Stimulated activated CD8-positive, alpha-beta memory T cell treated with anti-CD3 and anti-CD28 coated beads, Interleukin-7, amount 100 ng/mL, for 48 hours (primary cell): Measurements from ENCODE around the gene LYZL2.
"Not testable (repeated sequence)": the region's sequence is repeated elsewhere in the genome, so short reads cannot be mapped to it uniquely, and the experiment has no call there.

Experiments
- DNase-seq, 2 donors: peaks; one replicate each; pipeline ENCODE4 v3.0.0-alpha.2; 2020; ENCODE audit warnings: low read depth in 1 of 2; ENCODE audit errors: extremely low read depth in 1 of 2

Gene LYZL2

GRCh38 chr10:30639946-30640786, 10.6 kb upstream of the LYZL2 start:
- DNase-seq, result no peak

DNA sequence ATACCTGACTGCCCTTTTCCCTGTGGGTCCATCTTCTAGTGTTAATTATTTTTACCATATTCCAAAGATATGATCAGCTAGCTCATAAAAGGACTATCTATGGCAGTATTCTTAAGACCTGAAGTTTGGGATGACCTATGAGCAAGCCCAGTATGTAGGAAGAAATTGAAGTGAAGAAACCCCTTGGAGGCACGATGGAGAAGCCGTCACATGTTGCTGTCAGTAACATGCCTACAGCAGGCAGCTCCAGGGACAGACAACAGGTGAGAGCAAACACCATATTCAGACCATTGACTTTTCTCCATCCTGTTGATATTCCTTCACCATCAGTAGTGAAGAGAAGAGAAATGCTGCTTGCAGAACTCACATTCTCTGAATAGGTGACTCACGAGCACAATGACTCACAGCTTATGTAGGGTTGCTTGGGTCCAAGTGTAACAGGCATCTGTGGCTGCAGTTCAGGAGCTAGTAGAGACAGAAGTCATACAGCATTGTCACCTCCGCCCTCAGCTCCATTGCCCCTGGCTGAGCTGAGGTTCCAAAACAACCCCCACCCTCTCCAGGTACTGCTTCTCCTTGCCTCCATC, 8.4 kb upstream of the LYZL2 start:
- DNase-seq, result peak in 1 of 2 donors; percentile 58

DNA sequence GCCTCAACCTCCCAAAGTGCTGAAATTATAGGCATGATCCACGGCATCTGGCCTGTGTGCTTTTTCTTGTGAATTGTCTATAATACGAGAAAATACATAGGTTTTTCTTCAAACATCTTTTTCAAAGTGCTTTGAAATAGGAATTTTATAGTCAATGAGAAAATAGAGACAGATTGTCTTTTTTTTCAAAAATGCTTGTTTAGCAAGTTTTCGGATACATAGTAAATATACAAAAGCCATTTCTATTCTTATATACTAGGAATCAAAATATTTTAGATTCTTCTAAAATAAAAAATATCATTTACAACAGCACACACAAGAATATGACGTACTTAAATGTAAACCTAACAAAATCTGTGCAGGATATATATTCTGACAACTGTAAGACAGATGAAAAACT, 1.6 kb upstream of the LYZL2 start:
- DNase-seq, result no peak

GRCh38 chr10:30630571-30630970, 1.0 kb upstream of the LYZL2 start:
- no peak for DNase-seq

DNA sequence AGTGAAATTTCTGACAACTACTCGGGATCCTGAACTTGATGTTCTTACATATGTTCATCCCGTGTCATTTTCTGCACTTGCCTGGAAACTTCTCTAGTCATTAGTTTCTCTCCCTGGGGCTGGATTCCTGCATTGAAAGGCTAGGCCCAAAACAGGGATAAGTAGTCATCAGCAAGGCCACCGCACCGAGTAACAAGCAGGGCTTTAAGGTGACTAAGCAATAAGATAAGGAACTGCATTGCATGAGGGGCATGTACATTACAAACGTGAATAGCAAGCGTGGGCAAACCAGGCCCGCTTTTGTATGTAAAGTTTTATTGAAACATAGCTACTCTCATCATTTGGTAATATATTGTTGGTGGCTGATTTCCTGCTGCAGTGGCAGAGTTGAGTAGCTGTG, 977 bp downstream of the LYZL2 start:
- DNase-seq, result not testable (repeated sequence)

- not testable (repeated sequence) for DNase-seq
Measured at GRCh38 chr10:30626837-30627236, 2.7 kb downstream of the LYZL2 start.

GRCh38 chr10:30626196-30626595, 3.4 kb downstream of the LYZL2 start:
- DNase-seq, result not testable (repeated sequence)

GRCh38 chr10:30625080-30625479, 4.5 kb downstream of the LYZL2 start:
- DNase-seq, result no peak

DNA sequence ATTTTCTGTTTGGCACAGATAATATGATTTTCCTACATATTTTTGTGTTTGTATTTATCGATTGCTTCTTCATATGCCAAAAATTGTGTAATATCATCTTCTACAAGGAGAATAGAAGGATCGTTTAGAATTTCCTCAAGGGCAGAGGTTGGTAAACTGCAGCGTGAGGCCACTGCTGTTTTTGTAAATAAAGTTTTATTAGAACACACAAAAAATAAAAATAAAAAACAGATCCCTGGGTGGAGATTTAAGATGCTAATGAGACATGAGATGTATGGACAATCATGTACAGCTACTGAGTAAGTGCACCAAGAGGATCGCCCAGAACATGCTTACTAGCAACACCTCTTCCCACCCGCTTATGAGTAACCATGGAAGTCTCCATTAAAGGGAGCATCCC, 9.6 kb downstream of the LYZL2 start:
- DNase-seq, result no peak

DNA sequence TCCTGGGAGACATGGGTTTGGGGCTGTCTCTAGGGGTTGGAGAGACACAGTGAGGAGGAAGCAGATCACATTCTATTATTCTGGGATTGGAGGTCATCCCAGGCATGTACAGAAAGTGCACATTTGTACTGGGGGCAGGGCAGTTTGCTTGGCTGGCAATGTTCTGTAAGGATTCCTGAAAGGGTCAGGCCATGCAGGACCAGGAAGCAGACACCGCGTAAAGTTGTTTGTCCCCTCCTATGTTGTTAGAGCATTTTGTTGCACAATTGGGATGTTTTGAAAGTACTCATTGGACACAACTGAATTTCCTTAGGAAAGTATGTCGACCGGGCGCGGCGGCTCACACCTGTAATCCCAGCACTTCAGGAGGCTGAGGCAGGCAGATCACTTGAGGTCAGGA, 12.5 kb downstream of the LYZL2 start:
- DNase-seq, result no peak

- DNase-seq, result not testable (repeated sequence)
Measured at GRCh38 chr10:30611041-30611440, 18.5 kb downstream of the LYZL2 start.

- no peak for DNase-seq
Measured at GRCh38 chr10:30607814-30608213, 21.7 kb downstream of the LYZL2 start.

DNA sequence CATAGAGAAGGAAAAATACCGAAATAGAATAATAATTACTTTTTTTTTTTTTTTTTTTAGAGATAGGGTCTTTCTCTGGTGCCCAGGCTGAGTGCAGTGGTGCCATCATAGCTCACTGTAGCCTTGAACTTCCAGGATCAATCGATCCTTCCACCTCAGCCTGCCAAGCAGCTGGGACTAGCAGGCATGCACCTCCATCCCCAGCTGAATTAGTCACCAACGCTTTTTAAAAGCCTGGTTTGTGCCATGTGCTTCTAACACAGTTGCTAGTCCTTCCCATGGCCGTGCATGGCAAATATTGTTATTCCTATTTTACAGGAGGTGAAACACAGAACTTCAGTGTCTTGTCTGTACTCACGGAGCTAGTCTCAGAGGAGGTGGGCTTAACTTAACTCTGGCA, 23.2 kb downstream of the LYZL2 start:
- DNase-seq, result no peak

DNA sequence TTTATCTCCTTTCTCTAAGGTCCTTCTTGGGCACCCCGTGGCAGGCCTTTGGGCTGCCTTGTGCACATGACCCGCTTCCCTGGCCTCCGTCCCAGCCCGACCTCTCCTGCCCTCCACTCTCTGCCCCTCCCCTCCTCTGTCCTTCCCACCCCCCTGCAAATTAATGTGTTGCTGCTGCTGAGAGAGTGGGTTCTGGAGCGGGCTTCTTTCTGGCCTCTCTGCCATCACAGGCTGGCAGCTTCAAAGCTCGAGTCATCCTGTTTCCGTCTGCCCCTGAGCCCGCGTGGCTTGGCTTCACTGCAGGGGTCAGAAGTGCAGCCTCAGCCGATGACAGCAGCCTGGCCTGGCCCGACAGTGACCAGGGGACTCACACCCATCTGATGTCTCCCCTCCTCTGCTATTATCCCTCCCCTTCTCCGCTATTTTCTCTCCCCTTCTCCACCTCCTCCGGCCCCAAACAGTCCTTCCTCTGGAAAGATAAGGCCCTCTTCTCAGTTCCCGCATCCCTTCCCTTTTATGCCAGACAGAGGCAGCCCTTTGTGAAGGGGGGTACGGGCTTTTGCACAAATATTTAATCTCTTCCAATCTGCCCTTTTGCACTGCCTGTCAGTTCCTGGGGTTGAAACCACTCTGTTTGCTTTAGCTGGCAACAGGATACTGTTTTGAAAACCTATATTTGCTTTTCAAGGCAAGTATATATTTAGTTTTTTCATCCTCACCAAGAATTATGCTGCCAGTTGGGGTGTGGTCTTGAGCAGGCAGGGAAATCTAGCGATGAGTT, 24.0 kb downstream of the LYZL2 start:
- not testable (repeated sequence) for DNase-seq

GRCh38 chr10:30603589-30603988, 26.0 kb downstream of the LYZL2 start:
- no peak for DNase-seq

DNA sequence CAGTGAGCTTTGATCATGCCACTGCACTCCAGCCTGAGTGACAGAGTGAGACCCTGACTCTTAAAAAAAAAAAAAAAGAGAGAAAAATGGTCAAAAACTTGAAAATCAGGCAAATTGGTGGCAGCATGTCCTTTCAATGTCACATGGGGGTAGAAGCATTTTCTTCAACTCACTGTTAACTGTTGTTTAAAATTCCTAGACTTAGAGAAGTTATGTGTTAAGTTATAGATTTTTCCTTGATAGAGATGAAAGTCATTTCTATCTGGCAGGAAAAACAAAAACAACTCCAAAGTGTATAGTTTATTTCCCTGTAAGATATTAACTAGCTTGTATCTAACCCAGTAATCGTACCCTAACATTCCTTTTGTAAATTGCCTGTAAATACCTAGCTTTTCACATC, 26.8 kb downstream of the LYZL2 start:
- DNase-seq, result no peak

DNA sequence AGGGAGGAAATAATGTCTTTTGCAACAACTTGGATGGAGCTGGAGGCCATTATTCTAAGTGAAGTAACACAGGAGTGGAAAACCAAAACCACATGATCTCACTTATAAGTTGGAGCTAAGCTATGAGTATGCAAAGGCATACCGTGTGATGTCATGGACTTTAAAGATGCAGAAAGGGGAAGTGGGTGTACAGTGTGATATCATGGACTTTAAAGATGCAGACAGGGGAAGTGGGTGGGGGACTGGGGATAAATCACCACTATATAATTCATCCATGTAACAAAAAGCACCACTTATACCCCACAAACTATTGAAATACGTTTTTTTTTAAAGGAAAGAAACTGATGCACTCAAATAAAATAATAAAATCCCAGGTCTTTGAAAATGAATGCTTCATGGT, 29.5 kb downstream of the LYZL2 start:
- no peak for DNase-seq

DNA sequence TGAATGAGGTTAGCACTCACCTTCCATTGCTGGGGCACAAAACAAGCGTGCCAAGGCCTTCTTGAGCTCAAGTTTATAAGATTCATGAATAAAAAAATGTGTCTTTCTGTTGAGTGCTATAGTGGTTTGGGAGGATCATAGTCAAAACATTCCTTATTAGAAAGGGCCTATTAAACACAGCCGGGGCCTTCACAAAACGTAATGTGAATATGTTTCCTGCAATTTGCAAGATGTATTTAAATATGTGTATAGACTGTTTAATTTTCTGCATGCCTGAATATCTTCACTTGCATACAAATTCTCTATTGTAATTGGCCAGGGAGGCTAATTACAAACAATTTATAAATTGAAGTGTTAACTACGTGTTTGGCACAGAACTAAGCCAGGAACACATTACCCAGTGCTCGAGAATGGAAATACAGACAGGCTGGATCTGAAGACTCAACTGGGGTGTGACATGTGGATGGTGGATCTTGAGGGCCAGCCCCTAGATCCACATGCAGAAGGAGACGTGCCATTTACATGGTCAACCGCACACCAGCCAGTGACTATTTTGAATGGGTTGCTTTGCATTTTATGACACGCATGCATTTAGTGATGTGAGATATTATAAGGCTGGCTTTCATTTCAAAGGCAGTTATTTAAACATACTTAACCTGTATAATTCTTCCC, 31.3 kb downstream of the LYZL2 start:
- no peak for DNase-seq

- not testable (repeated sequence) for DNase-seq
Measured at GRCh38 chr10:30597433-30597824, 32.1 kb downstream of the LYZL2 start.

DNA sequence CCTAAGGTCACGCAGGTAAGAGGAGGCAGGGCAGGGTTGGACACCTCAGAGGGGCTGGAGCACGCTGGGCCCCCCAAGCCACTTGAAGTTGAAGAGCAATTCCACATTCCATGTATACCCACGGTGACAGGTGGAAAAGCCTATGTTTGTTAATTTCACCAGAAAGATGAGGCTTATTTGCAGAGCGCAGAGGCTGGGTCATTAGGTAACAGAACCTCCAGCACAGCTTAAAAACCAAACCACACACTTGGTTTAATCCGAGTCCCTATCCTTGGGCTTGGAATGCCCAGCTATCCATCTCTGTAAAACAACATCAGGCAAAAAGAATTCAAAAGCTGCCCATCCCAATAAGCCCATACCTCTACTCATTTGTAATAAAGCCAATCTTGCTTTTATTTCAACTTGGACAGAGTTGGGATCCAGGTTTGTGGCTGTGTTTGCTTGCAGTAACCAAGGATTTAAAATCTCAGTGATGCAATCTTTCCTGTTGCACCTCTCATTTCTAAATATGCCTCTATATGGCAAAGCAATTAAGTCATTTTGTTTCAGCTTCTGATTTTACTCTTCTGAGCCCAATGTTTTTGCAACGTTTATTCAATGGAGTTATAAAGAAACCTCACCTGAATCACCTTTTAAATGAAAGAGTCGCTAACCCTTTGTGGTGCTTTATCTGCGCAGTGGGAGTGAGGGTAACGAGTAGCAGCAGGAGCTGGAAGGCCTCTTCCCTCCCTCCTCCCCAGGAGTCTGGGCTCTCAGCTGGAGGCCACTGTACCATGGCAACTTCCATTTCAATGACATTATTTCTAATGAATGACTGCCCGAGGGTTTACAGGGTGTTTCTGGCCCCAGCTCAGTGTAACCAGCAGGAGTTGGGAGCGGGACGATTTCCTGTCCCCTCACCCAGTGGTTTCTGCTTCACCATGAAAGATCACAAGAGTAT, 32.8 kb downstream of the LYZL2 start:
- DNase-seq, result not testable (repeated sequence)
